Measurements from ENCODE around the gene KIF26B.

DNA sequence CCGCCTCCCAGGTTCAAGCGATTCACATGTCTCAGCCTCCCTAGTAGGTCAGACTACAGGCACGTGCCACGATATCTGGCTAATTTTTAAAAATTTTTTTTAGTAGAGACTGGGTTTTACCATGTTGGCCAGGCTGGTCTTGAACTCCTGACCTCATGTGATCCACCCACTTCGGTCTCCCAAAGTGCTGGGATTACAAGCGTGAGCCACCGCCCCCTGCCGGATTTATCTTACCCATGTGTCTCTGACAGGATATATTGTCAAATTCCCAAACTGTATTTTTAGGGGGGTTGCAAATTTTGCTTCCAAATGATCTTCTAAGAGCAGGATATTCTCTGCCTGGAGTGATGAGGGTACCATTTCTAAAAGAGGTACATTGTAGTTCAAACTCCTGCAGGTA, 74.3 kb downstream of the KIF26B start:
- TF ChIP-seq, protein P1, sequence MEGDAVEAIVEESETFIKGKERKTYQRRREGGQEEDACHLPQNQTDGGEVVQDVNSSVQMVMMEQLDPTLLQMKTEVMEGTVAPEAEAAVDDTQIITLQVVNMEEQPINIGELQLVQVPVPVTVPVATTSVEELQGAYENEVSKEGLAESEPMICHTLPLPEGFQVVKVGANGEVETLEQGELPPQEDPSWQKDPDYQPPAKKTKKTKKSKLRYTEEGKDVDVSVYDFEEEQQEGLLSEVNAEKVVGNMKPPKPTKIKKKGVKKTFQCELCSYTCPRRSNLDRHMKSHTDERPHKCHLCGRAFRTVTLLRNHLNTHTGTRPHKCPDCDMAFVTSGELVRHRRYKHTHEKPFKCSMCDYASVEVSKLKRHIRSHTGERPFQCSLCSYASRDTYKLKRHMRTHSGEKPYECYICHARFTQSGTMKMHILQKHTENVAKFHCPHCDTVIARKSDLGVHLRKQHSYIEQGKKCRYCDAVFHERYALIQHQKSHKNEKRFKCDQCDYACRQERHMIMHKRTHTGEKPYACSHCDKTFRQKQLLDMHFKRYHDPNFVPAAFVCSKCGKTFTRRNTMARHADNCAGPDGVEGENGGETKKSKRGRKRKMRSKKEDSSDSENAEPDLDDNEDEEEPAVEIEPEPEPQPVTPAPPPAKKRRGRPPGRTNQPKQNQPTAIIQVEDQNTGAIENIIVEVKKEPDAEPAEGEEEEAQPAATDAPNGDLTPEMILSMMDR (IDR thresholded peaks at IDR 0.05): no peak
- TF ChIP-seq POLR2A (IDR thresholded peaks at IDR 0.05): no peak
- no peak for TF ChIP-seq POLR2AphosphoS5 (IDR thresholded peaks at IDR 0.05)

All from transverse colon (tissue), 4 donors.